SW 1271 (cell line): ENCODE data around the gene ROR2.

Experiments used
- DNase-seq, 2 experiments: peaks; one replicate each; lab custom pipeline; 2025; lab: John Stamatoyannopoulos, UW

Gene ROR2

GRCh38 chr9:91948597-91949391, 1.2 kb downstream of the ROR2 start:
- peak in 1 of 2 experiments; percentile 53 for DNase-seq

GRCh38 chr9:91948101-91948596, 1.9 kb downstream of the ROR2 start:
- DNase-seq, result no peak

DNA sequence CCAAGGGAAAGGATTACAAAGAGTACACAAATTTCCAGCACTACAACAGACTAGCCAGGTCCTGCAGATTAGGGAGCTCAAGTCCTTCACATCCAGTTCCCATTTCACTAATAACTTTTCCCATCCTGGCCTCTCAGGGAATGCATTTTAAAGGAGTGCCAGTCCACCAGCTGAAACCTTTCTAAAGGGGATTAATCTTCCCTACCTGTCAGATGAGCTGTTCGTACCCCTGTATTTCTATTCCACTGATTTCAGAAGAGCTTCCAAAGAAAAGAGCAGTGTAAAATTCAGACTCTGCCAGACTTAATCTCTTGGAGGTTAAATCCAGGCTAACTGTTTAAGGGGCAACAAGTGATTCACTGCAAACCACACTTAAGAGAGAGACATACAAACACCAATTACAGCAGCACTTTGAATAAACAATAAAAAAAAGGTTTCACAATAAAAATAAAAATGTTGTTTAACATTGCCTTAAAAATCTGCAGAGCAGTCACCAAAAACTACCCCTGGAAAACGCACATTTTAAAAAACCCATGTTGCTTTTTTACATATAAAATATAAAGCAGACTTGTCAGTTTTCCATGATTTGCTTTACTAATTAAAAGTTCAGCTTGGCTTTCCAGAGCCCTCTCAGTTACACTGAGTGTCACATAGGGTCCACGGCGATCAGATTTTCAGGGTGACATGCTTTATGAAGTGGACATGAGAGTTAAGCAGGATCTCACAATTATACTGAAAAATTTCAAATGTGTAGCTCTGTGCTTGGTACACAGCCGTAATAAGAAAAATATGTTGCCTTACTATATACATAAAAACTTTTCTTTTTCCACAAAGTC, 3.2 kb downstream of the ROR2 start:
- no peak for DNase-seq

- DNase-seq, result no peak
These were observed 3.8 kb downstream of the ROR2 start for GRCh38 chr9:91946196-91946595.

DNA sequence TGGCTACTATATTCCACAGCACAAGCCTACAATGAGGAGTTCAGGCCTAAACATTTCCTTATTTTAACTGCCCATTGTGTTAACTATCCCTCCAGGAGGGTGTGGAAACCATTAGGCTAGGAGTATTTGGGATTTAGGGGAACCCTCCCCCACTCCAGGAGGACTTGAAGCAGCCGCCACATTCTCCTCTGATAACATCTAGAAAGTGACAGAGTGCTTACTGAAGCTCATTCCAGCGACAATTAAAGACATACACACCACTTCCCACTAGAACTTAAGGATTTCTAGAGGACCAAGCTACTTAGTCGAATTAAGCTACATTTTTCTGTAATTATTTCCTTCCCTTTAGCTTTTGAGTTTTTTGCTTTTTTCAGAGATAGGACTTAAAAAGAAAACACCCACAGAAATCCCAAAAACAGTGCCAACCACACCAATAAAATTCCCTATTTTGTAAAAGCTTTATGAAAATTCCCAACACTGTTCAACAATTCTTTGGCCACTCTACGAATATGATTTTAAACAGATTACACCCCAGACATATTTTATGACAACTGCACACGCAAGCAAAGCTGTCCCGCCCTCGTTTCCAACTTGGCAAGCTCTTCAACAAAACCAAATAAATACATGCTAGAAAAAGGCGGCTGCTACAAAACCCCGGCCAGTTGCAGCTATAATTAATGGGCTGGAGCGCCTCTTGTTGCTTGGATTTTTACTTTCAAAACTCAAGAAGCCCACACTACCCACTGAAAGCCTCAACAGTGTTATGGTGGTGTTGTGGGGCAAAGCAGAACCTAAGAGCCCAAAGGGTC, 4.5 kb downstream of the ROR2 start:
- DNase-seq, result no peak

GRCh38 chr9:91944711-91945110, 5.3 kb downstream of the ROR2 start:
- no peak for DNase-seq

DNA sequence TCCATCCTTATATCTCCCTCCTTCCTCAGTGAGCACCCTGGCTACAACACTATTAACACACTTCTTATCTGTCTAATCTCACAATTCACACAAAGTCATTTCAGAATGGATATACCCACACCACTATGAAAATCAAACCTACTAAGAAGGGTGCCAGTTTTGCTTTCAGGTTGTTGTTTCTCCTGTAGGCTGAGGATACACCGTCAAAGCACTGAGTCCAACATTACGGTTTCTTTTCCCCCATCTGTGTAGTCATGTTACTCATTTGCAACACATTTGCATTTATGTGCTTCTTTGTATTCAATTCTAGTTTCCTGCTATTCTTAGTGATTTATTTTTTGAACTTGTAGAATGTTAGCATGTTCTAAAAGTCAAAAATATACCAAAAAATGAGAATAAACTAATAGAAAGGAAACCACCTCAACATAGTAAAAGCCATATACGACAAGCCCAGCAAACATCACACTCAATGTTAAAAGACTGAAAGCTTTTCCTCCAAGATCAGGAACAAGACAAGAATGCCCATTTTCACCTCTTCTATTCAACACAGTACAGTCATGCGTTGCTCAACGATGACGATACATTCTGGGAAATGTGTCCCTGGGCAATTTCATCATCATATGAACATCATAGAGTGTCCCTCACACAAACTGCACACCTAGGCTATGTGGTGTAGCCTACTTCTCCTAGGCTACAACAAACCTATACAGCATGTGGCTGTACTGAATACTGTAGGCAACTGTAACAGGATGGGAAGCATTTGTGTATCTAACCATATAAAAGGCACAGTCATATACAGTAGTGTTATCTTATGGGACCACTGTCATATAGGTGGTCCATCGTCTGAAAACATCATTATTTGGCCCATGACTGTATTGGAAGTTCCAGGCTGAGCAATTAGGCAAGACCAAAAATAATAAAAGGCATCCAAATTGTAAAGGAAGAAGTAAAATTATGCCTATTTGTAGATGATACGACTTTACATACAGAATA, 6.3 kb downstream of the ROR2 start:
- no peak for DNase-seq

DNA sequence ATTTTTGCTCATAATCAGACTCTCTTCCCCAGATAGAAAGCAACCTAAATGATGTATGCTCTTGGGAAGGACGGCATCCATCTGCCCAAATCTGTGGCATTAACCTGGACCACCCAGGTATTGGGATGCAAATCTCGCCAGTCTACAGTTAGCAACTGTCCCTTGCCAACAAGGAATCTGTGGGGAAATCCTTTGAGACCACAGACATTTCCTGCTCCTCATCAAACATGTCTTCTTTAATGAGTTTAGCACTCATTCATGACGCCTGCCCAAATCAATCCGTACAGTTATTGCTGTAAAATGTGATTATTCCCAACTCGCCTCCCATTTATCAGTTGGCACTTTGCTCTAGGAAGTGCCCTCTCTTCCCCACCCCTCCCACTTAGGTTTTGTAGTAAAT, 7.8 kb downstream of the ROR2 start:
- DNase-seq, result no peak

GRCh38 chr9:91939978-91940377, 10.1 kb downstream of the ROR2 start:
- DNase-seq, result no peak

DNA sequence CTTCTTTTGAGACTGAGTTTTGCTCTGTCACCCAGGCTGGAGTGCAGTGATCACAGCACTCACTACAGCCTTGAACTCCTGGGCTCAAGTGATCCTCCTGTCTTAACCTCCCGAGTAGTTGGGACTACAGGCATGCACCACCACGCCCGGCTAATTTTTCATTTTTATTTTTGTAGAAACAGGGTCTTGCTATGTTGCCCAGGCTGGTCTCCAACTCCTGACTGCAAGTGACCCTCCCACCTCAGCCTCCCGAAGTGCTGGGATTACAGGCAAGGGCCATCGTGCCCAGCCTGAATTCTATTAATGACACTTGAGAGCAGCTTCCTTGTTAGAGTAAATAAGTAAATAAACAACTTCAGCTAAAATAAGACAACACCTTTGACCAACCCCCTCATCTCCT, 12.3 kb downstream of the ROR2 start:
- DNase-seq, result no peak

- no peak for DNase-seq
These were observed 13.0 kb downstream of the ROR2 start for GRCh38 chr9:91937056-91937455.

DNA sequence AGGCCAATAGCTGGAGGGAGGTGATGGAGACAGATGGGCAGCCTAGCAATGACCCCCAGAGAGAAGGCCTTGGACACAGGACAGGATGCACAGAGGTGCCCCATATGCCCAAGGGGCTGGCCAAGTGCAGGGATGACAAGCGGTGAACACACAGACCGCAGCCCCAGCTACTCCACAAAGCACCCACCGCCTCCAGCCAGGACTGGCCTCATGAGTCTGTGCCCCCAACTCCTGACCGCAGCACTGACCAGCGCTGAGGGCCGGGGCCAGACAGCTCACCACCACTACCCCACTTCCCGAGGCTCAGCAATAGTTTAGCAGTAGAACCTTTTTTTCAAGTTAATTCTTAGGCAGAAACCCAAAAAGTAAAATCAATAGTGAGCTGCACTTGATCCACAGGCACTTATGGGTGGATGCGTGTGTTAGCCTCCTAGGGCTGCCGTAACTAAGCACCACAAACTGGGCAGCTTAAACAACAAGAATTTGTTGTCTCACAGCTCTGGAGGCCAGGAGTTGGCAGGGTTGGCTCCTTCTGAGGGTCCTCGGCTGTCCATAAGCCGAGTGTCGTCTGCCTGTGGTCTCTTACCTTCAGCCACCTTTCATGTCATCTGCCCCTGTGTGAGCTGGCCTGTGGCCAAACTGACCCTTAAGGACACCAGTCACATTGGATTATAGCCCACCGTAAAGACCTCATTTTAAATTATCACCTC, 14.1 kb downstream of the ROR2 start:
- DNase-seq, result no peak

GRCh38 chr9:91935066-91935749, 14.8 kb downstream of the ROR2 start:
- no peak for DNase-seq

DNA sequence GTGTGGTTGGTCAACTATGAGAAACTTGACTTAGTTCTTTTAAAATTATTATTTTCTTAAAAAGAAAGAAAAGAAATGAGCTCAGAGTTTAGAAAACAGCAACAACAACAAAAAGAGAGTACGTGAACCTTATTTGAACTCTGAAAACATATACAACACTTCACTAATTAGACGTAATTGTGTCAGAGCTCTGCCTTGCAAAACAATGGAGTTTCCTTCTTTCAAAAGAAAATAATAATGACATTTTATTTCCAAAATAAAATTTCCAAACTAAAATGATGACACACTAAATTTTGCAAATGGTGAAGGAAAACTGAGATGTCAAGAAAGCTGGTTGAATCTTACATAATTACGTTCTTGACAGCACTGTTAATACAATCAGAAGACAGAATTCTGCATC, 15.4 kb downstream of the ROR2 start:
- no peak for DNase-seq

DNA sequence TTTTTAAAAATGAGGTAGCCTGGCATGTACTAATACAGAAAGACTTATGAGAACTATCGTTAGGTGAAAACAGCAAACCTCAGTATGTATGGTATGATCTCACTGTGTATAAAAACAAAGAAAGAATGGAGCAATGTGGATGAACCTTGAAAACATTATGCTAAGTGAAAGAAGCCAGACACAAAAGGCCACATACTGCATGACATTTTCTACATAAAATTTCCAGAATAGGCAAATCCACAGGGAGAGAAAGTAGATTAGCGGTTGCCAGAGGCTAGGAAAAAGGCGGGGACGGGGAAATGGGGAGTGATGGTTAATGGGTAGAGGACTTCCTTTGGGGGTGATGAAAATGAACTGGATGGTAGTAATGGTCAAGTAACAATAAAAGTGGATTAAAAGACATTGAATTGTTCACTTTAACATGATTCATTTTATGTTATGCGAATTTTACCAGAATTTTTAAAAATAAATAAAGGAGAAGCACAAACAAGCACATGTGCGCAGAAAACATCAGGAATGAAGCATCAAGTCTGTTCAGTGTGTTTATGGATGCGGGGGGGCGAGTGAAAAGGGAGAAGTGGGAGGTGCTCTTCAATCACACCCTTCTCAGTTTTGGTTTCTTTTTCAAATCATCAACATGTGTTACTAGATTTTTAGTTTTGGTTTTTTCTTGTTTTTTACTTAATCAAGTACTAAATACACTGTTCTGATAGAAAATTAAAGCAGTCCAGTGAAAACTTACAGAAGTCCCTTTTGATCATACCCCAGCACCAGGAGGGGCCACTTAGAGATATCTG, 16.3 kb downstream of the ROR2 start:
- DNase-seq, result no peak

- DNase-seq, result no peak
These were observed 19.6 kb downstream of the ROR2 start for GRCh38 chr9:91930475-91930874.

- no peak for DNase-seq
These were observed 20.7 kb downstream of the ROR2 start for GRCh38 chr9:91929331-91929730.

GRCh38 chr9:91927922-91928510, 22.0 kb downstream of the ROR2 start:
- DNase-seq, result no peak

DNA sequence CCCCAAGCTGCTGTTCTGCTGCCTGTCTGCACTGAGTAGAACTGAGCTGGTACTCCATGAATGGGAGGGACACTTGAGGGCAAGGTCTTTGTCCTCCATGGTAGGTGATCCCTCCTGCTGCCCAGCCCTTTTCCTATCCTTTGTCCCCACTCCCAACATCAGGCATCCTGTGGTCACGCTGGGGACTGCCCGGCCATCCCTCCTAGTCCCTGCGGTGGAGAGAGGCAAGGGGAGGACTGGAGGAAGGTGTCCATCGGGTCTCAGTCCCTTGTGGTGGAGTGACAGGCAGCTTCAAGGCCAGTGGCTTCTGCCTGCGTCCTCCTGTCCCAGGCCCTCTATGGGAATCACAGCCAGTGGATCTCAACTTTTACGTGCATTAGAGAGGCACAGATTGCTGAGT, 25.9 kb downstream of the ROR2 start:
- DNase-seq, result no peak
